Smooth muscle cell of bladder (primary cell): Measurements from ENCODE around the gene TRIM54. TPM values are rescaled to one million over a fixed set of nuclear protein-coding genes. Genes with fewer than 3 reads are reported as not detected.

ENCODE experiments used
- total RNA-seq: library from RNA; depleted of rRNA; stranded (reverse); fragments of >200 nt; gene quantifications from 2 replicates; pipeline ENCODE4 v1.2.3, GENCODE V29; 2014

TRIM54 gene, protein sequence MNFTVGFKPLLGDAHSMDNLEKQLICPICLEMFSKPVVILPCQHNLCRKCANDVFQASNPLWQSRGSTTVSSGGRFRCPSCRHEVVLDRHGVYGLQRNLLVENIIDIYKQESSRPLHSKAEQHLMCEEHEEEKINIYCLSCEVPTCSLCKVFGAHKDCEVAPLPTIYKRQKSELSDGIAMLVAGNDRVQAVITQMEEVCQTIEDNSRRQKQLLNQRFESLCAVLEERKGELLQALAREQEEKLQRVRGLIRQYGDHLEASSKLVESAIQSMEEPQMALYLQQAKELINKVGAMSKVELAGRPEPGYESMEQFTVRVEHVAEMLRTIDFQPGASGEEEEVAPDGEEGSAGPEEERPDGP
- total RNA-seq = 0.14 TPM in 1 of 2 replicates, not detected in the other

DNA sequence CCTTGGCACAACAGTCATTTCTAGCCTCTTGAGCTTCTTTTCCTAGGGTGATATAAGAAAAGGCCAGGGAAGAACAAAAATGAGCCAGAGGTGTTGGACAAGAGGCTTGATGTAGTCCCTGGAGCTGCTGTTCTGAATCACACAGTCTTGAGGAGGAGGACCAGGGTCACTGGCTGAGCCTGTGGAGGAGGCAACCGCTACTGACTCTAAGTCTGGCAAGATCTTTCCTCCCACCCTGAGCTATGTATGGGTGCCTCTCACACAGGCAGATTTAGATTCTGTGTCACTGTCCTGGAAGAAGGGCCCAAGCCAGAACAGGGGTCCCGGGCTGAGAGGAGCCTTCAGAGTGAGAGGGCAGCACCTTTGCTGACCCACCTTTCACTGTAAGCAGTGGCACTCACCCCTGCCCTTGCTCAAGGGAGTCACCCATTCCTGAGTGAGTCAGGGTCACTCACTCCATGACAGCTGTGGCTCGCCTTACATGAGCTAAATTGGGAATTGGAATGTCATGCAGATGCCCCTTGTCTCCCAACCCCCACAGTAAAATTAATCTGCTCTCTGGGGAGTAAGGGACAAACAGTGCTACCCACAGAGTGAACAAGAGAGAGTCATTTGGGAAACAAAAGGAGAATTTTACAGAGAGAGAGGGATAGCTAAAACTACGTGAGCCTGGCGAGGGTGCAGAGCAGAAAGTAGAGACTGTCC, at the start of gene TRIM54:
Gene TRIM54, plus strand, starts transcription at position 575 of the 705 bp plus-strand sequence. CDS start 303 bp downstream, outside the sequence.

DNA sequence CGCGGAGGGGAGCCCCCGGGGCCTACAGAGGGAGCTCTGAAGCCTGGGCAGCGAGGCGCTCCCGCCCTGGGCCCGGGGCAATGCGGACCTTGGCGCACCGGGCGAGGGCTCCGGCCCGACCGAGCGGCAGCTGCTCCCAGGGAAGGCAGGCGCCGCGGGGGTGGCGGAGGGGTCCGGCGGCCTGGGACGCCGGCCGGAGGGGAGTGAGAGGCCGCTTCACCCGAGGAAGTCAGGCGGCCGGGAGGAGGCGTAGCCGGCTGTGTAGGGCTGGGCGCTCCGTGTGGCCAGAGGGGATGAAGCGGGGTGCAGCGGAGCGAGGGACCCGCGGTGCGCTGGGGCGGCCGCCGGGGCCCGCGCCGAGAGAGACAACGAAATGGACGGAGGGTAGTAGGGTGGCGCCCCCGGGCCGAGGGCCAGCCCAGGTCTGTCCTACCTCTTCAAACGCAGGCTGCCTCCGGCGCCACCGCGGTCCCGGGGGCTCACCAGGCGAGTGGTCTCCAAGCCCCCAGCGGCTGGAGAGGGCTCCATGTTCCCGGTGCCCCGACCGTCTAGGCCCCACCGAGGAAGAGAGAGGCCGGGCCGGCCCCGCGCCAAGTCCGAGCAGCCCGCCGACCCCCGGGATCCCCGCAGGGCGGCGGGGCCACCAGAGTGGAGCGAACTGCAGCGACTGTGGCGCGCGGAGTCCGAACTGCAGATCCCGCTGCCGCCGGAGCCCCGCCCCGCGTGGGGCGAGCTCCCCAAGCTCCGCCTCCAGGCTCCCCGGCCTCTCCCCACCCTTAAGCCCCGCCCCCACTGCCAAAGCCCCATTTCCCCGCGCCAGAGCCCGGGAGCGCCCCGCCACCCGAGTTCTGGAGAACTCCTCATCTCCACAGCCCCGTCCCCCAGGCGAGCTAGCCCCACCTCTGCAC, 19.6 kb upstream of the TRIM54 start, which contains the start of gene SLC30A3:
Gene SLC30A3, minus strand, starts transcription at position 669 of the 908 bp plus-strand sequence. Its CDS starts 141 bp downstream, at position 528.

DNA sequence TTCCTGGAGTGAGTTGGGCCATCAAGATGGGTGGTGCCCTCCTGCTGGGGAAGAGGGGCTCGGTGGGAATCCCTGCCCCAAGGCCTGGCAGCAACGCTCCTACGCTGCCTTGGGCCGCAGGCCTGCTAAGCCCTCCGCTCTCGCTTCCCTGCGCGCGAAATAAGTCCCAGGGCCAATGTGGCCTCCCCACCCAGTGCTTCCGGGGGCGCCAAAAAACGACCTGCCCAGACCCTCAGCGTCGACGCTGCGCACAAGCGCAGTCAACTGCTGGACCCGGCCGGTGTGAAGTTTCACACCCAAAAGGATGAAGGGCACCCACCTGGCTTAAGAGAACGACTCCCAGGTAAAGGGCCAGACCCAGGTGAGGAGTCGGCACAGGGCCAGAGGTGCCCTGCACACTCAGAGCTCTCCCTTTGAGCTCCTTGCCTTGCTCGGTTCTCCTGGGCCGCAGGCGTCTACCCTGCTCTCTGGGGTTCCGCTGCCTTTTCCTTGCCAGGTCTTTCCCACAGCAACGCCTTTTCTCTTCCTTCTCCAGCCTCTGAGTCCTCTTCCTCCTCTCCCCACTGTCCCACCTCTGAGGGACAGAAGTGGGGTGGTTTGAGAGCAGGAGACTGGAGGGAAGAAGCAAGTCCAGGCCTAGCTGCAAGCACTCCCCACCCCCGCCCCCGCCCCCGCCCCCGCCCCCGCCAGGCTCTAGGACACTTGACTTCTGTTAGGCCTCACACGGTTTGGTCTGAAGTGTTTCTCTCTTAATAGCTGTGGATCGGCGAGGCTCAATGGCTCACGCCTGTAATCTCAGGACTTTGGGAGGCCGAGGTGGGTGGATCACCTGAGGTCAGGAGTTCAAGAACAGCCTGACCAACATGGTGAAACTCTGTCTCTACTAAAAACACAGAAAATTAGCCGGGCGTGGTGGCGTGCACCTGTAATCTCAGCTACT, 6.7 kb upstream of the TRIM54 start, which contains the start of gene DNAJC5G:
Gene DNAJC5G, plus strand, starts transcription at position 223 of the 940 bp plus-strand sequence. CDS start 1,296 bp downstream, outside the sequence.

DNA sequence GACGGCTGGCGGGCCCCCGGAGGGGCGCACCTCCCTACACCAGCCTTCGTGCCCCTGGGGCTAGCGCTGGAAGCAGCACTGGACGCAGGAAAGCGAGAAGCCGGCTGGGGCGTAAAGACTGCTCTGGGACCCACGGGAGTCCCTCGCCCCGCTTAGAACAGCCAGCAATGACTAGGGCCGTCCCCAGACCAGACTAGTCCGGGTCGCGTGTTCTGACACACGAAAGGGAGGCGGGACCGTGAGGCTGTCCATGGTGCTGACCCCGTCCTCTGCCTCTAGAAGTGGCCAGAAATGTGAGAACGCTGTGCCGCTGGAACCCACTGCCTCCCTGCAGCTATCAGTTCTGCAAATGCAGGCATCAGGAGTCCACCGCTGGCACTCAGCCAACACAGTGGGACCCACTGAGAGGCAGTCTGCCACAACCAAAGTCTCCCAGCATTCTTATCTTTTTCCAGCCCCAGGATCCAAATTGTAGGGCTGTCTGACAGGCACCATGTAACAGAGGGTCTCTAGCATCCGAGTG, 26.2 kb downstream of the TRIM54 start, which contains the start of gene UCN:
Gene UCN, minus strand, starts transcription at position 87 of the 523 bp plus-strand sequence. CDS start 550 bp downstream, outside the sequence.

DNA sequence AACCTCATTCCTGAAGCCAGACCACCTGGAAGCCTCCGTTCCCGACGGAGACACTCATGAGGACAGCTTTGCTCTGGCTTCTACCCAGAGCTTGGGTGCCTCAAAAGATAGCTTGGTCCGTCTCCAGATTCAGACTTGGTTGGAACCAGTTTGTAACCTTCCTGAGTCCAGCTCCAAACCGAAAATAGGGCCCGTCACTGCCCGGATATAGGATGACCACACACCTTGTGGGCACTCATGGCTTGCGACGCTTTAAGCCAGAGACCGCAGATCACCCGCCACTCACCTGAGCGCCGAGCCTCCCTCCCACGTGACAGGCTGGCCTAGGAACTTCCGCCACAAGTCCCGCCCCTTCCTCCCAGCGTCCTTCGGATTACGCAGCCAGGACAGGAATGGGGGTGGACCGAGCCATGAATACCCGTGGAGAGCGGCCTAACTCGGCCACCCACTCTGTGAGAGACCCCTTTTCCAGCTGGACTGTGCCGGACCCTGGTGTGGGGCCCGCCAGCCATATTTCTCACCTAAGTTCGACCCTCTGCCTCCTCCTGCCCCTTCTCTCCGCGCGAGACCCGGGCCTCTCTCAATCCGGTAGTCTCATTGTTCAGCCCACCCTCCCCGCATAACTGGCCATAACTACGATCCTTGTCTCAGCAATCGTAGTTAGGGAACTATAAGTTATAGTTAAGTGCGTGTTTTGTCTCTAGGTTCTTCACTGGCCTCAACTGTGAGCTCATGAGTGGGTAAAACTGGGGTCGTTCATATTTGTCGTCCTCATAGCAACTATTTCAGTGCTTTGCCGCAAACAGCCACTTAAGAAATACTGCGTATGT, 40.8 kb downstream of the TRIM54 start, which contains the start of gene MPV17:
Gene MPV17, minus strand, starts transcription at position 332 of the 830 bp plus-strand sequence. CDS start 580 bp downstream, outside the sequence.

DNA sequence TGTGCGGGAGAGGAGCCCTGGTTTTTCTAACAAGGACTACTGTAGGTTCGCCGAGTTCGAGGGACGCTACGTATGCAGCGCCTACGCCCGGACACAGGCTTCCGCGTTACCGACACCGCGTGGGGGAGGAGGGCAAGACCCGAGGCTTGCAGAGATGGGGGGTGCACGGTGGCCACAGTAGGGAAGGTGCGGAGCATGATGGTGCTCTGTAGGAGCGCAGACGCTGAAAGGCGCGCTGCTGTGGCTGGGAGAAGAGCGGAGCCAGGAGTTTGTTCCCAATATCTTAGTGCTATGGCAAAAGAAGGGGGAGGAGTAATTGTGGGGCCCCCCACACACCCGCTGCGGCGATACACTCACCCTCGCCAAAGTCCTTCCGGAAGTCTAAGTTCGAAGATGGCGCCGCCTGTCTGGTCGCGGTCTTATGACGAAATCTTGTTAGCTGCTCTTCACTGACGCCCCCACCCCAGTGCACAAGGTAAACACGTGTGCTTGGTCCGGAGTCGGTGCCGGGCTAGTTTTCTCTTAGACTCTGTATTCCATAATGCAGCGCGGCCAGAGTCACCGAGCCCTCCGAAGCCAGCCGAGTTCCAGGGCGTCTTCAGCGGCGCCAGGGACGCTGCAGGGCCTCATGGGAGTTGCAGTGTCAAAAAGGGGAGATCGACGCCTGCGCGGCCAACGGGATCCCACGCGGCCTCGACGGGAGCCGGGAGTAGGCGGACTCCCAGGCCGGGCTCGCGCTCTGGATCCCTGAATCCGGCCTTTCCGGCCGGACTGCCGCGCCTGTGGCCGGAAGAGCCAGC, 74.4 kb downstream of the TRIM54 start, which contains the start of gene GTF3C2:
Gene GTF3C2, minus strand, starts transcription at position 383 of the 800 bp plus-strand sequence. CDS start 13,210 bp downstream, outside the sequence.

Other genes starting within 250 kb of the TRIM54 start
- gene TMEM214, start 249.5 kb upstream of the TRIM54 start, total RNA-seq = 31.6 and 33.6 TPM in 2 replicates
- 20.9 and 25.4 TPM in 2 replicates for gene AGBL5, start 230.8 kb upstream of the TRIM54 start, total RNA-seq
- 670 and 734 TPM in 2 replicates for gene OST4, start 210.8 kb upstream of the TRIM54 start, total RNA-seq
- gene EMILIN1, start 203.8 kb upstream of the TRIM54 start, total RNA-seq = 203 and 242 TPM in 2 replicates
- gene KHK, start 195.7 kb upstream of the TRIM54 start, total RNA-seq = 0.43 and 0.55 TPM in 2 replicates
- 7.0 and 8.2 TPM in 2 replicates for gene CGREF1, start 163.3 kb upstream of the TRIM54 start, total RNA-seq
- gene ABHD1, start 158.6 kb upstream of the TRIM54 start, total RNA-seq = not detected in 2 replicates
- 49.1 and 56.2 TPM in 2 replicates for gene PREB, start 147.8 kb upstream of the TRIM54 start, total RNA-seq
- gene PRR30, start 143.0 kb upstream of the TRIM54 start, total RNA-seq = not detected in 2 replicates
- not detected in 2 replicates for gene TCF23, start 133.4 kb upstream of the TRIM54 start, total RNA-seq
- gene ATRAID, start 70.4 kb upstream of the TRIM54 start, total RNA-seq = 247 and 248 TPM in 2 replicates
- gene SLC5A6, start 70.2 kb upstream of the TRIM54 start, total RNA-seq = 11.5 and 14.7 TPM in 2 replicates
- 19.6 and 28.0 TPM in 2 replicates for gene CAD, start 65.1 kb upstream of the TRIM54 start, total RNA-seq
- under 0.01 TPM in 1 of 2 replicates, not detected in the other for gene SLC30A3, start 19.4 kb upstream of the TRIM54 start, total RNA-seq
- gene DNAJC5G, start 7.0 kb upstream of the TRIM54 start, total RNA-seq = not detected in 2 replicates
- 0.14 and 0.83 TPM in 2 replicates for gene UCN, start 26.0 kb downstream of the TRIM54 start, total RNA-seq
- gene MPV17, start 40.7 kb downstream of the TRIM54 start, total RNA-seq = 59.4 and 68.0 TPM in 2 replicates
- 18.2 and 21.4 TPM in 2 replicates for gene GTF3C2, start 74.3 kb downstream of the TRIM54 start, total RNA-seq
- 30.0 and 33.3 TPM in 2 replicates for gene EIF2B4, start 87.9 kb downstream of the TRIM54 start, total RNA-seq
- 138 and 143 TPM in 2 replicates for gene SNX17, start 88.2 kb downstream of the TRIM54 start, total RNA-seq
- 6.5 and 7.0 TPM in 2 replicates for gene ZNF513, start 98.3 kb downstream of the TRIM54 start, total RNA-seq
- gene PPM1G, start 127.2 kb downstream of the TRIM54 start, total RNA-seq = 63.6 and 67.7 TPM in 2 replicates
- 89.6 and 102 TPM in 2 replicates for gene NRBP1, start 146.2 kb downstream of the TRIM54 start, total RNA-seq
- 0.18 TPM in 1 of 2 replicates, not detected in the other for gene KRTCAP3, start 160.0 kb downstream of the TRIM54 start, total RNA-seq
- 27.2 and 33.1 TPM in 2 replicates for gene IFT172, start 207.3 kb downstream of the TRIM54 start, total RNA-seq
- gene FNDC4, start 212.8 kb downstream of the TRIM54 start, total RNA-seq = 11.9 and 14.0 TPM in 2 replicates
- 0.14 and 0.55 TPM in 2 replicates for gene GCKR, start 214.4 kb downstream of the TRIM54 start, total RNA-seq